Kidney (tissue), 14 donors: Measurements from ENCODE around the gene MAST2. TPM values are rescaled to one million over a fixed set of nuclear protein-coding genes. Genes with fewer than 3 reads are reported as not detected.

Experiments
- DNase-seq, 5 donors: peaks; one replicate each; pipeline ENCODE4 v3.0.0-alpha.2; 2013 to 2020
- FAIRE-seq: peaks from 2 replicates; lab custom pipeline; 2012; peaks lifted over from hg19 to GRCh38; lab: Jason Lieb, UNC
- H3K27ac ChIP-seq, 2 donors: one replicate each; pipeline ENCODE4 v1.7.0; 2013; ENCODE audit warnings: low read depth in 2 of 2, low read length in 2 of 2, inconsistent platforms in 1 of 2
- H3K27me3 ChIP-seq: one replicate; pipeline ENCODE4 v1.7.1; 2013; ENCODE audit warnings: low read length, inconsistent platforms; ENCODE audit not compliant: control insufficient read depth, insufficient read depth
- H3K36me3 ChIP-seq, 3 donors: one replicate each; pipeline versions ENCODE4 v1.7.0 to v1.7.1; 2013; ENCODE audit warnings: low read length in 3 of 3, control low read depth in 1 of 3, inconsistent platforms in 1 of 3; ENCODE audit not compliant: insufficient read depth in 3 of 3, control insufficient read depth in 2 of 3
- H3K4me1 ChIP-seq, 3 donors: one replicate each; pipeline versions ENCODE4 v1.7.0 to v1.7.1; 2013; ENCODE audit warnings: low read length in 3 of 3, inconsistent platforms in 1 of 3, low read depth in 1 of 3; ENCODE audit not compliant: control insufficient read depth in 2 of 3, insufficient read depth in 2 of 3
- H3K4me3 ChIP-seq, 3 donors: one replicate each; pipeline versions ENCODE4 v1.7.0 to v1.8.1; 2013; ENCODE audit warnings: low read length in 3 of 3, control low read depth in 1 of 3, inconsistent platforms in 1 of 3
- H3K9ac ChIP-seq, 3 donors: one replicate each; pipeline versions ENCODE4 v1.7.0 to v1.7.1; 2013; ENCODE audit warnings: low read length in 3 of 3, control low read depth in 1 of 3, inconsistent platforms in 1 of 3
- H3K9me3 ChIP-seq, 3 donors: one replicate each; pipeline versions ENCODE4 v1.7.0 to v1.7.1; 2013; ENCODE audit warnings: low read length in 3 of 3, control low read depth in 1 of 3, inconsistent platforms in 1 of 3; ENCODE audit not compliant: control insufficient read depth in 2 of 3, insufficient read depth in 1 of 3
- CTCF ChIP-seq: IDR thresholded peaks from 3 replicates; pipeline ENCODE4 v1.5.1; 2012; ENCODE audit warnings: mild to moderate bottlenecking, moderate library complexity, borderline replicate concordance; ENCODE audit not compliant: insufficient read depth; ENCODE audit errors: extremely low read depth
- intact Hi-C: fragments of 100-400 bp; cut with DNase I; formaldehyde crosslinking; loops from one replicate; pipeline ENCODE4 v1.11.1; 2022
- polyA plus RNA-seq: library from polyadenylated mRNA; stranded (reverse); fragments of 350-450 nt; fragmentation: Illumina TruSeq; extraction: RNeasy Lipid Tissue Mini Kit (QIAGEN cat#74804); gene quantifications from one replicate; pipeline ENCODE4 v1.2.3, GENCODE V29; 2014; ENCODE audit warnings: low read depth, low replicate concordance; ENCODE audit not compliant: insufficient read depth
- total RNA-seq: library from RNA; stranded (reverse); fragmentation: NEBNext Ultra II Directional; extraction: Animal tissue kit (Norgen Biotek cat#: 25700); gene quantifications from one replicate; pipeline ENCODE4 v1.2.1, GENCODE V29; 2021
- donor health status: control.
- donor health status: control.
- donor health status: control.
- donor health status: control.
- donor health status: control.
- donor health status: DM: yes; HTN: yes; CAD: no.
- donor health status: Normal renal cell carcinoma (clear cell type).

Gene MAST2
- total and polyA plus RNA-seq, 2 donors from 2014 or later, result 7.6 to 17.9 TPM

GRCh38 chr1:46004492-46004891 lies 201.1 kb downstream of the MAST2 start:
- H3K9me3 ChIP-seq, result no peaks in the 10 kb centered on the region
- no peak overlapping the region for H3K9ac ChIP-seq
- TF ChIP-seq CTCF, result no peak
- H3K4me1 ChIP-seq, result no peaks in the 10 kb centered on the region
- intact Hi-C loops, result no loop called here
- no peak overlapping the region for H3K4me3 ChIP-seq
- peaks cover 4 to 17% (median 16%) of the 10 kb centered on the region in 3 donors for H3K36me3 ChIP-seq
- DNase-seq (no peak), FAIRE-seq (no peak)
- H3K27me3 ChIP-seq, result no peaks in the 10 kb centered on the region
- no peak overlapping the region for H3K27ac ChIP-seq

GRCh38 chr1:46005594-46005993 lies 202.2 kb downstream of the MAST2 start:
- Histone ChIP-seq H3K27me3 (no peaks in the 10 kb centered on the region), H3K27ac (no peak overlapping the region), H3K36me3 (peaks cover 6 to 24% (median 17%) of the 10 kb centered on the region in 3 donors), H3K4me3 (no peak overlapping the region), H3K4me1 (no peaks in the 10 kb centered on the region), H3K9me3 (no peaks in the 10 kb centered on the region), H3K9ac (no peak overlapping the region)
- FAIRE-seq (no peak), DNase-seq (no peak)
- intact Hi-C loops, result no loop called here
- TF ChIP-seq CTCF, result no peak

- H3K4me3 ChIP-seq, result no peak overlapping the region
- H3K4me1 ChIP-seq, result no peaks in the 10 kb centered on the region
- no peak for FAIRE-seq
- no peak overlapping the region for H3K9ac ChIP-seq
- DNase-seq, result no peak
- no peak for TF ChIP-seq CTCF
- intact Hi-C loops, result no loop called here
- H3K9me3 ChIP-seq, result no peaks in the 10 kb centered on the region
- no peak overlapping the region for H3K27ac ChIP-seq
- no peaks in the 10 kb centered on the region for H3K27me3 ChIP-seq
- peaks cover 6 to 24% (median 17%) of the 10 kb centered on the region in 3 donors for H3K36me3 ChIP-seq
Measured at GRCh38 chr1:46008585-46008984, 205.2 kb downstream of the MAST2 start.

- no peak for DNase-seq
- H3K27me3 ChIP-seq, result no peaks in the 10 kb centered on the region
- peaks cover 6 to 24% (median 17%) of the 10 kb centered on the region in 3 donors for H3K36me3 ChIP-seq
- no peak overlapping the region for H3K4me3 ChIP-seq
- H3K4me1 ChIP-seq, result no peaks in the 10 kb centered on the region
- no peaks in the 10 kb centered on the region for H3K9me3 ChIP-seq
- no peak overlapping the region for H3K9ac ChIP-seq
- no peak for TF ChIP-seq CTCF
- intact Hi-C loops, result no loop called here
- FAIRE-seq, result no peak
- no peak overlapping the region for H3K27ac ChIP-seq
Measured at GRCh38 chr1:46010611-46011010, 207.2 kb downstream of the MAST2 start.
